Myocyte (in vitro differentiated cells): ENCODE data around the gene MYCN. TPM values are rescaled to one million over a fixed set of nuclear protein-coding genes. Genes with fewer than 3 reads are reported as not detected.
A peak's percentile ranks its signal among the peaks of the same experiment; 100 is the strongest.
"Not testable (repeated sequence)": the region's sequence is repeated elsewhere in the genome, so short reads cannot be mapped to it uniquely, and the experiment has no call there.

Source experiments
- DNase-seq: peaks from one replicate; pipeline ENCODE4 v3.0.0-alpha.2; 2012; ENCODE audit warnings: low read depth
- total RNA-seq: library from RNA; depleted of rRNA; stranded (reverse); fragments of >200 nt; gene quantifications from 2 replicates; pipeline ENCODE4 v1.2.3, GENCODE V29; 2014

MYCN gene
- total RNA-seq, 1 donor from 2014 or later = not detected

DNA sequence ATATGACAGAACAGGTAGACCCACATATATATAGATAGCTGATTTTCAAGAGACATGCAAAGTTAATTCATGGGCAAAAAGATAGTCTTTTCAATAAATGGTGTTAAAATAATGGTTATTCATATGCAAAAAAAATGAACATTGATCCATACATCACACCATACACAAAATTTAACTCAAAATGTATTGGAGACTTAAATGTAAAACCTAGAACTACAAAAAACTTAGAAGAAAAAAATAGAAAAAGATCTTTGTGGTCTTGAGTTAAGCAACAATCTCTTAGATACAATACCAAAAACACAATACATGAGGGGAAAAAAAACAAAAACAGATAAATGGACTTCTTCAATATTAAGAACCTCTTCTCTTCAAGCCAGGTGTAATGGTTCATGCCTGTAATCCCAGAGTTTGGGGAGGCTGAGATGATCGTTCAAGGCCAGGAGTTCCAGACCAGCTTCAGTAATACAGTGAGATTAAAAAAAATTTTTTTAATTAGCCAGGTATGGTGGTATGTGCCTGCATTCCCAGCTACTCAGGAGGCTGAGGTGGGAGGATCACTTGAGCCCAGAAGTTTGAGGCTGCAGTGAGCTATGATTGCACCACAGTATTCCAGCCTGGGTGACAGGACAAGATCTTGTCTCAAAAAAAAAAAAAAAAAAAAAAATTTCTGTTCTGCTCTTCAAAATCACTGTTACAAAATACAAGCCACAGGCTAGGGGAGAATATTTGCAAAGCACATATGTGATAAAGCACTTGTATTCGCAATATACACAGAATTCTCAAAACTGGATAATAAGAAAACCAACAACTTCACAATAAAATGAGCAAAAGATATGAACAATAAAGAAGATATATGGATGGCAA lies 32.7 kb upstream of the MYCN start:
- no peak for DNase-seq

DNA sequence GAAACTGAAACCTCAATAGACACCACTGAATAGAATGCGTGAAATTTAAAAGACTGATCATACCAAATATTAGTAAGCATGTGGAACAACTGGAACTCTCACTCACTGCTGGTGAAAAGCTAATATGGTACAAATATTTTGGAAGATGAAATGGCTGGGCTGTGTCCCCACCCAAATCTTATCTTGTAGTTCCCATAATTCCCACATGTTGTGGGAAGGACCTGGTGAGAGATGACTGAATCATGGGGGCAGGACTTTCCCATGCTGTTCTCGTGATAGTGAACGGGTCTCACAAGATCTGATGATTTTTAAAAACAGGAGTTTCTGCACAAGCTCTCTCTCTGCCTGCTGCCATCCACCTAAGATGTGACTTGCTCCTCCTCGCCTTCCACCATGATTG lies 32.0 kb upstream of the MYCN start:
- DNase-seq = no peak

- no peak for DNase-seq
These were observed 31.2 kb upstream of the MYCN start for GRCh38 chr2:15909157-15909556.

DNA sequence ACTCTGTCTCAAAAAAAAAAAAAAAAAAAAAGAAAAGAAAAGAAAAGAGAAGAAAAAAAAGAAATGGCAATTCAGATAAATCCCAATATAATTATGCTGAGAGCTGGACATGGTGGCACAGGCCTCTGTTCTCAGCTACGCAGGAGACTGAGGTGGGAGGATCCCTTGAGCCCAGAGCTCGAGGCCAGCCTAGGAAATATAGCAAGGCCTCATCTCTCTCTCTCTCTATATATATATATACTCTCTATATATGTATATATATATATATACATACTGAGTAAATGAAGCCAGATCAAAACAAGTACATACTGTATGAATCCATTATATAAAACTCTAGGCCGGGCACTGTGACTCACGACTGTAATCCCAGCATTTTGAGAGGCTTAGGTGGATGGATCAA lies 30.6 kb upstream of the MYCN start:
- DNase-seq = no peak

DNA sequence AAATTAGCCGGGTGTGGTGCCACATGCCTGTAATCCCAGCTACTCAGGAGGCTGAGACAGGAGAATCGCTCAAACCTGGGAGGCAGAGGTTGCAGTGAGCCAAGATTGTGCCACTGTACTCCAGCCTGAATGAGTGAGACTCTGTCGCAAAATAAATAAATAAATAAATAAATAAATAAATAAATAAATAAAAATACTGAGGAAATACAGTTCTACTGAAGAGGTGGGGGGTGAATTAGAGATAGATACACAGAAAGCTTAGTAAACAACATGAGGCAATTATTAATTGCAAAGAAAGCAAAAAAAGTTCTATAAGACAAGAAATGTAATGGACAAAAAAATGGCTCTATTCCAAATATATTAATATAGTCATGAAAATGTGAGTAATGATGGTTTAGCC lies 29.1 kb upstream of the MYCN start:
- DNase-seq = not testable (repeated sequence)

DNA sequence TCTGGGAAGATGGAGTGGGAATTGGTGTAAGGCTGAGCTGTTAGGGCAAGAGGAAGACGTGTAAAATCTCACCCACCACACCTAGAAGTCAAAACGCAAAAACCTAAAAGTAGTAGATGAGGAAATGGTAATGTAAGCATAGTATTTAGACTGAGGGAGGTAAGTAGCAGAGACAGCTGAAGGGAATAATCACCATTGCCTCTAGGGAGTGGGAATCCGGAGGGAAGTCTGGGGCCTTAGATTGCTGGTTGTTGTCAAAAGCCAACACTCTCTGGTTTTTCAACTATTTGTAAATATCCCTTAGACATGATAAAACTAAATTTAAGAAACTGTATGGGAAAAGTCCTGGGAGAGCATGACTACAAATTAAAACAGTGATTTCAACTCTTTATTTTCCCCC lies 28.7 kb upstream of the MYCN start:
- peak; percentile 8 for DNase-seq

DNA sequence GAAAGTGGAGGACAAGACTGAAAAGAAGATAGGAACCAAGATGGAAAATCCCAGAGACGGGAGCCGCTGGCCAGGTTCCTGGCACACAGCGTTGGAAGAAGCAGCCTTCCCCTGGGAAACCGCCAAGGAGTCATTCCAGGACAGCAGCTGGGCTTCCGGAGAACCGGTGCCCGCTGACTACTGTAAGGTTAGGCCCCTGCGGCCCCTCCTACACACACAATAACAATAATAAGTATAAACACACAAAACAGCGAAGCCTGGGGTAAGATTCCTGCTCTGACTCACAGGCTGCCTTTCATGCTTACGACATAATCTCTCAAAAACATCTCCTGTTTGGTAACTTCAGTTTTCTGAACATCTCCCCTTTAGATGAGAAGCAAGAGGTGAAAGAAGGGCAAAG lies 28.1 kb upstream of the MYCN start:
- peak; percentile 67 for DNase-seq

DNA sequence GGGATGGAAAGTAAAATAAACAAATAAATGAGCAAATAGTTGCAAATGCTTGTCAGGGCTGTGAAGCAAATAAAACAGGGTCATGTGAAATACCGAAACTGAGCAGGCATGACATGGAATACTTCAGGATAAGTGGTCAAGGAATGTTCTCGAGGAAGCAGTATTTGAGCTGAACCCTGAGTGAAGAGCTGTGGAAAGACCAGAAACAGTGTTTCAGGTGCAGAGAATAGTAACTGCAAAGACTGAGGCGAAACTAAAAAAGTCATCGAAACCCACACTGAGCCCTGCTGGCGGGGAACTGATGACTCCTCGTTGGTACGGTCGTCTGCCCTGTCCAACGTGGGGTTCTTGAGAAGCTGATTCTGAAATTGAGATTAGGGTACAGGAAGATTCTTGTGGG lies 27.2 kb upstream of the MYCN start:
- no peak for DNase-seq

GRCh38 chr2:15914596-15915385 lies 25.6 kb upstream of the MYCN start:
- peak; percentile 66 for DNase-seq

GRCh38 chr2:15915546-15915945 lies 24.8 kb upstream of the MYCN start:
- peak; percentile 41 for DNase-seq

DNA sequence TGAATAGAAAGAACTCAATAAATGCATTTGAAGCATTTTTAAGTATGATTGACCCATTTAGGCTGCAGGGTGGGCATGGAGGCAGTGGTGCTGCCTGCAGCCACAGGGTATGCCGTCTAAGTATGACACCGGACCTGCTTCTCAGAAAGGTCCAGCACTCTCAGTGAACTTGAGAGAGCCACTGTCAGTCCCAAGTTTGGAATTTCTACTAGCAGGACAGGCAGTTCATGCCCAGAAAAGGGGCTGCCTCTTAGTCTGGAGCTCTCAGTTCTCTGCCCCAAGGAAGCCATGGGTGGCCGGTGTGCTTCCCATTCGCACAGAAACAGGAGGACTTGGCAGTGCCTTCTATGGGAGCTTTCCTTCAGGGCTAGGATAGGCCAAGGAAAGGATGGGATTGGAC lies 24.0 kb upstream of the MYCN start:
- no peak for DNase-seq

DNA sequence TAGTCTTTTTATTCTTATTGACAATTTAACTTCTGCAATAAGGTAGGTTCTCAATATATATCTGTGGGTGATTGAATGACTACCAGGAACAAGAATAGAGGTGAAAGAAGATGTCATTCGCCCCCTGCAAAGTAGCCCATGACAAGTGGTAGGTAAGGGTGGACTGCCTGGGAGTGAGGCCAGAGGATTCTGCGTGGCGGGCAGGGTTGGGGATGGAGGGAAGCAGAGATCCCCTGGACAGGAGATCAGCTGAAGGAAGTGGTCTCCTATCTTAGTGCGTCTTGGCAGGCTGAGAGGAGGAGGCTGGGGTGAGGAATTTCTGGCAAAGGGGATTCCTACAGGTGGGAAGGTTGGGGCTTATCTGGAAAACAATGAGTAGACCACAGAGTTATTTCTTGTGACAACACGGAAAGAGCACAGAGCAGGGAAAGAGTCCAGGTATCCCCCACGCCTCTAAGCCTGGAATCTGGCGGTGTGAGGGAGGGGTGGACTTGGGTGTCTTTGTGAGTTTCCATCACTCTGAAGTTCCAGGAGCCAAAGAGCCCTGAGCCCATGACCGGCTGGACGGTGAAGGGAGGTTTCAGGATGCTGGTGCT lies 21.5 kb upstream of the MYCN start:
- no peak for DNase-seq

DNA sequence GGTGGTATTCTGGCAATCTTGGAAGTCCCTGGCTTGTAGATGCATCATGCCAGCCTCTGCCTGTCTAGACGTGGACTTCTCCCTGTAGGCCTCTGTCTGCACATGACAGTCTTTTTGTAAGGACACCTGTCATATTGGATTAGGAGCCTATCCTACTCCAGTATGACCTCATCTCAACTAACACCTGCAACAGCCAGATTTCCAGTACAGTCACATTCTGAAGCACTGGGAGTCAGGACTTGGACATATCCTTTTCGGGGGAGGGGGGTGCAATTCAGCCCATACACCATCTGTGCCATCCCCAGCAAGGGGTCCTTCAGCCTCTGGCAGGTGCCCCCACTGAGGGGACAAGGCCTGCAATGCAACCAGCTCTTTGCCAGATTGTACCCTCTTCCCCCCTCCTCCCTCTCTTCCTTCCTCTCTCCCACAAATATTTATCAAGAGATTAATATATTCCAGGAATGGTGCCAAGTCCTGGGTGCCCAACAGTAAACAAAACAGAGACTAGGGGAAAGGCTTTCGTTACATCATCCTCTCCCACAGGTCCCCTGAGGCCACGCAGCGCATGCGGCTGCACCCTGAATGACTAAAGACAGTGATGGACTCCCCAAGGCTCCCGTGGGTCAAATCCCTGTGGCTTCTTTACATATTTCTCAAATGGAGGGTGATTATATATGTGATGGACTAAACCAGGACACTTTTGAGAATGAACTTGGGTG lies 20.5 kb upstream of the MYCN start:
- DNase-seq = no peak

- no peak for DNase-seq
These were observed 19.7 kb upstream of the MYCN start for GRCh38 chr2:15920696-15921095.

DNA sequence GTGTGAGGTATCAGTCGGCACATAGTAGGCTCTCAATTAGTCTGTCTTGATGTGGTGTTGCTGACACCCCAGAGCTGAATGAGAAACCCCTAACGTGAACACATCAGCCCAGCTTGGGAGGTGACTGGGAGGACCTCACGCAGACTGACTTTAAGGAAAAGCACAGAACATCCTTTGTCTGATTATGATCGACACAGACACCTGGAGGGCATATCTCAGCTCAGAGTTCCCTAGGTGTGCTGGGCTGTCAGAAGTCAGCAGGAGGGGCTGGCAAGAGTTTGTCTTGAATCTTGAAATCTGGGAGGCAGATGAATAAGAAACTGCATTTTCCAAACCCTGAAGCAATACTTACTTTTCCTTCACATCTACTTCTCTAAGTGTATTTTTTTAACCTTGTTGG lies 16.8 kb upstream of the MYCN start:
- DNase-seq = no peak

DNA sequence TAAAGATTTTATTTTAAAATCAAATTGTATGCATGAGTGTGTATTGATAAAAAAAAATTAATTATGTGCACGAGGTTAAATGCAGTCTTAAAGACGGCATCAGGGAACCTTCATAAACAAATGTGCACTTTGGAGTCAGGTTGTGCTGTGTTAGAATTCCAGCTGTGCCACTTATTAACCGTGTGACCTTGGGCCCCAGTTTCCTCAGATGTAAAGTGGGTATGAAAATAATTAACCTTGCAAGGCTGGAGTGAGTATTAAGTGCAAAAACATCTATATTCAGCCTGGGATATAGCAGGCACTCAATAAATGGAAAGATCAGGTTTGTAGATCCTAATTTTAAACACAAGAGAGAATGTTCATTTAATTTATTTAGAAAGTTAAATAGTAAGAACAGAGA lies 14.5 kb upstream of the MYCN start:
- no peak for DNase-seq

DNA sequence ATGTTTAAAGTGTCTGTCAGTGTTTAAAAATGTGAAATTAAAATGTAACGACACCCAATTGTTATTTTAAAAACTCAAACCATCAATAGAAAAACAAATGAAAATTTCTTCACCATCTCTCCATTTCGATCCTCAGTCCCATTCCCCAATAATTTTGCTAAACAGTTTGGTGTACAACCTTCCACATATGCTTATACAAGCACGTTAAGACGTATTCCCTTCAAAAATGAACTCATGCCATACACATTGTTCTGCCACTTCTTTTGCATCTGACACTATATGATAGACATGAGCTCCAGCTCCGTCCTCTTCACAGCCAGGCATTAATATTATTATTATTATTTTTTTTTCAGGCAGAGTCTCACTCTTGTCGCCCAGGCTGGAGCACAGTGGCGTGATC lies 14.1 kb upstream of the MYCN start:
- no peak for DNase-seq

DNA sequence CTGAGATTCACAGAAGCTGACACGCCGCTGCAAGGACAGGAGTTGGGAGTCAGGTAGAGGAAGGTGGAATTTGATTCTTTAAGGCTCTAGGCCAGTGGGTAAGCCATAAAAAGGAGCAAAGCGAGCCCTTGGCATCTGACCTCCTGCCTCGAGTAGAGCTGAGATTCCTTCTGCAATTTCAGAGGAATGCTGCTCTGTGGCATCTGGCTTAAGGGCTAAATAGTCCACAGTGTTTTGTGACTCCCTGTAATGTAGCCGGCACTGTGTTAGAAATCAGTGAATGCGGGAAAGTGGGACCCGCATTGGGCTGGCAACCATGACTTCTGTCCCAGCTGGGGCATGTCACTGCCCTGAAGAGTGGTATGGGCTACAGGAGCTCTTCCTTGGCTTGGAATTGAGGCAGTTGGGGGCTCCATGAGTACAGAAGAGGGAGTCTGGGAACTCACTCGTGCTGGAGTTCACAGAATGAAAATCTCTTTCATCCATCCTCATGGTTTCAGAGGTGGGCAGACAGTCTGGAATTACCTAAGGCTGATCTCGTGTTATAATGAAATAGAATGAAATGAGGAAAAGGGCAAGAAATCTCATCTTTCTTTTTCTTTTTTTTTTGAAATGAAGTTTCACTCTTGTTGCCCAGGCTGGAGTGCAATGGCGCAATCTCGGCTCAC lies 12.7 kb upstream of the MYCN start:
- no peak for DNase-seq

GRCh38 chr2:15929008-15929407 lies 11.3 kb upstream of the MYCN start:
- DNase-seq = not testable (repeated sequence)

DNA sequence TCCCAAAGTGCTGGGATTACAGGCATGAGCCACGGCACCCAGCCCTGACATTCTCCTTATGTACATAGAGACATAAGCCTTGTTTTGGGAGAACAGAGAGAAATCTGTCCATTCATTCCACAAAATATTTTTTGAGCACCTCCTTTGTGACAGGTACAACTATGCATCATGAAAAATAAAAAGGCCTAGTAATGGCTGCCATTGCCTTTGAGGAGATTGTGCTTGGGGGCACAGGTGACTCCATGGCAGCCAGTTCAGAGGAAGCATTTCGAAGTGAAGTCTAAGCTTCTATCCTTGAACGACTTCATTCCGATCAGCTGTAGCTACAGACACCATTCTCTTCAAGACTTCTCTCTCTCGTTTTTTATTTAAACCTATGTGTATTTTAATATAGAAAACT lies 10.5 kb upstream of the MYCN start:
- no peak for DNase-seq
